ENCODE data around the gene CNTNAP2.

CNTNAP2 gene

DNA sequence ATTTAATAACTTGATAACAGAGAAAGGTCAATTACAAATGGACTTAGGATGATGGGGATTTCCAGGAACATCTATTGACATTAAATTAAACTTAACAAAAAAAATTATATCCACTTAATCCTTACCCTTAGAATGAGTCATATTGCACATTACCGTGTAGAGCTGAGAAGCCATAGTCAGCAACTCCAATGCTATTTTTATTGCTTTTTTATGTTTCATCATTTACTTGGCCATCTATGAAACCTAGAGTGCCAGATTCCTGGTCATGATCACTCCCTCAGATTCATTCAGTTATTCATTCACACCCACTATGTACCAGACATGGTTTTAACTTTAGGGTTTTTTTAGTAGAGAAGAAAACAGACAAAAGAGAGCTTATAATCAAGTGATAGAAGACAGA, 1180.4 kb downstream of the CNTNAP2 start:
- DNase-seq (ENCODE audit: low read depth), result peak; percentile 0
- TF ChIP-seq CTCF (conservative IDR thresholded peaks at IDR 0.05; ENCODE audit: control insufficient read depth, insufficient read depth, low read depth, low read length), result no peak
- no peak overlapping the region for H3K4me3 ChIP-seq (ENCODE audit: control insufficient read depth, low read depth, low read length)

DNA sequence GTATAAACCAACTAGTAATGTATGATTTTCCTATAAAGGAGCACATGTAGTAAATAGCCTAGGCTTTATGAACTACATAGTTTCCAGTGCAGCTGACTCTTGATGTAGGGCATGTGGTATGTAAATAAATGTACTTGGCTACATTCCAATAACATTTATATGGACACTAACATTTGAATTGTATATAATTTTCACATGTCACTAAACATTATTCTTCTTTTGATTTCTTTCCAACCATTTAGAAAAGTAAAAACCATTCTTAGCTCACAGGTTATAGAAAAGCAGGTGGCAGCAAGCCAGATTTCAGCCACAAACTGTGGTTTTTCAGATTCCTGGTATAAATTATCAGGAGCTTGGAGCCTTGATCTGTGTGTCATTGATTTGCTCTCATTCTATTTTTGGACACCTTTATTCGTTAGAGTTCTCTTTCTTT, 1182.0 kb downstream of the CNTNAP2 start:
- DNase-seq (ENCODE audit: low read depth), result no peak
- H3K4me3 ChIP-seq (ENCODE audit: control insufficient read depth, low read depth, low read length), result no peak overlapping the region
- no peak for TF ChIP-seq CTCF (conservative IDR thresholded peaks at IDR 0.05; ENCODE audit: control insufficient read depth, insufficient read depth, low read depth, low read length)

- H3K4me3 ChIP-seq (ENCODE audit: control insufficient read depth, low read depth, low read length), result no peak overlapping the region
- TF ChIP-seq CTCF (conservative IDR thresholded peaks at IDR 0.05; ENCODE audit: control insufficient read depth, insufficient read depth, low read depth, low read length), result no peak
- DNase-seq (ENCODE audit: low read depth), result no peak
These were observed 1183.7 kb downstream of the CNTNAP2 start for GRCh38 chr7:147300293-147300692.

DNA sequence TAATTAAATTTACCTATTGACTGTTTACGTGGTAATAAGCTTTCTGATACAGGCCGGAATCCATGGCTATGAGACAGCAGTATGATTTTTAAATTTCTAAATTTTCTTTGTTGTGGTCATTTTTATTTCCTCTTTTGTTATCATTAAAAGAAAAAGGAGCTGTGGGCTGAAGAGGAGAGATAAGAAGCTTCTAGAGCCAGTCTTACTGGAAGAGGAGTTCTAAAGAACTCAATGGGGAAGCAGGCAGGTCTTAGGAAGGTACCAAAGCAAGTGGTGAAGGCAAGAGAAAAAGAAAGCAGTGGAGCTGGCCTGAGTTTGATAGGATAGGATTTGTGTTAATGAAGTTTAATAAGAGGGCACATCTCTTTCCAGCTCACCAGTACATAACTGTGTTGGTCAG, 1187.8 kb downstream of the CNTNAP2 start:
- TF ChIP-seq CTCF (conservative IDR thresholded peaks at IDR 0.05; ENCODE audit: control insufficient read depth, insufficient read depth, low read depth, low read length), result no peak
- H3K4me3 ChIP-seq (ENCODE audit: control insufficient read depth, low read depth, low read length), result no peak overlapping the region
- DNase-seq (ENCODE audit: low read depth), result no peak

- H3K4me3 ChIP-seq (ENCODE audit: control insufficient read depth, low read depth, low read length), result no peak overlapping the region
- no peak for TF ChIP-seq CTCF (conservative IDR thresholded peaks at IDR 0.05; ENCODE audit: control insufficient read depth, insufficient read depth, low read depth, low read length)
- no peak for DNase-seq (ENCODE audit: low read depth)
These were observed 1189.2 kb downstream of the CNTNAP2 start for GRCh38 chr7:147305827-147306226.

GRCh38 chr7:147308539-147308938, 1191.9 kb downstream of the CNTNAP2 start:
- H3K4me3 ChIP-seq (ENCODE audit: control insufficient read depth, low read depth, low read length), result no peak overlapping the region

More at GRCh38 chr7:147308539-147308938, 1191.9 kb downstream of the CNTNAP2 start:
- no peak for DNase-seq (ENCODE audit: low read depth)
- no peak for TF ChIP-seq CTCF (conservative IDR thresholded peaks at IDR 0.05; ENCODE audit: control insufficient read depth, insufficient read depth, low read depth, low read length)

All from fibroblast of mammary gland (primary cell).